Suprapubic skin (tissue), 4 donors: ENCODE data around the gene LDHB. TPM values are rescaled to one million over a fixed set of nuclear protein-coding genes. Genes with fewer than 3 reads are reported as not detected.
"Not testable (repeated sequence)": the region's sequence is repeated elsewhere in the genome, so short reads cannot be mapped to it uniquely, and the experiment has no call there.

Source experiments
- DNase-seq, 2 donors: peaks; one replicate each; pipeline ENCODE4 v3.0.0-alpha.2; 2019; ENCODE audit warnings: low spot score in 2 of 2
- H3K27ac ChIP-seq: fragments of 200-600 bp; sonication (generic); one replicate; pipeline ENCODE4 v1.5.1; 2019
- H3K27me3 ChIP-seq: fragments of 200-600 bp; sonication (generic); one replicate; pipeline ENCODE4 v1.5.1; 2019
- H3K36me3 ChIP-seq: fragments of 200-600 bp; sonication (generic); one replicate; pipeline ENCODE4 v1.5.1; 2019
- H3K4me1 ChIP-seq: fragments of 200-600 bp; sonication (generic); one replicate; pipeline ENCODE4 v1.5.1; 2019
- H3K4me3 ChIP-seq: fragments of 200-600 bp; sonication (generic); one replicate; pipeline ENCODE4 v1.5.1; 2019; ENCODE audit warnings: mild to moderate bottlenecking
- H3K9me3 ChIP-seq: fragments of 200-600 bp; sonication (generic); one replicate; pipeline ENCODE4 v1.5.1; 2019
- CTCF ChIP-seq, 2 donors: fragments of 200-600 bp in 1 of 2; fragments of 450-650 bp in 1 of 2; sonication (generic) in 1 of 2; IDR thresholded peaks; one replicate each; pipeline ENCODE4 v1.5.1; 2016 to 2019; ENCODE audit warnings: antibody characterized with exemption in 2 of 2, mild to moderate bottlenecking in 1 of 2, moderate library complexity in 1 of 2
- EP300 ChIP-seq: sonication (generic); formaldehyde crosslinking; IDR thresholded peaks from one replicate; pipeline ENCODE4 v1.6.1; 2017; ENCODE audit warnings: antibody characterized with exemption
- POLR2A ChIP-seq, 2 donors: fragments of 450-650 bp; IDR thresholded peaks; one replicate each; pipeline ENCODE4 v1.6.1; 2017; ENCODE audit warnings: antibody characterized with exemption in 2 of 2, mild to moderate bottlenecking in 2 of 2, moderate library complexity in 2 of 2
- POLR2AphosphoS5 ChIP-seq, 3 donors: sonication (generic); formaldehyde crosslinking; IDR thresholded peaks; one replicate each; pipeline ENCODE4 v1.6.1; 2017; ENCODE audit warnings: antibody characterized with exemption in 3 of 3
- WGBS: methylation state at CpG from one replicate; pipeline ENCODE4 v1.1.5; 2018; 5-methylcytosine and 5-hydroxymethylcytosine counted together
- total RNA-seq, 4 donors: library from RNA; depleted of rRNA; stranded (reverse); fragments of >200 nt; gene quantifications; one replicate each; pipeline ENCODE4 v1.1.0, GENCODE V29; 2016

Gene LDHB
- total RNA-seq, 4 donors from 2014 or later: 49.9 to 79.9 (median 71.2) TPM

GRCh38 chr12:21604245-21605101 is 53.2 kb downstream of the LDHB start, which contains the start of gene GYS2:
Gene GYS2, minus strand, starts transcription at chr12:21604847. Its CDS starts 255 bp downstream, at chr12:21604592.
- Histone ChIP-seq H3K36me3 (no peaks in the 10 kb centered on the region), H3K9me3 (no peaks in the 10 kb centered on the region), H3K4me1 (no peaks in the 10 kb centered on the region), H3K27ac (no peak within 1 kb of the TSS), H3K4me3 (no peak within 1 kb of the TSS), H3K27me3 (no peaks in the 10 kb centered on the region)
- TF ChIP-seq POLR2A (IDR thresholded peaks at IDR 0.05) (no peak), POLR2AphosphoS5 (IDR thresholded peaks at IDR 0.05) (no peak)
- no peak for DNase-seq
- 62% methylated on average over 7 of the region's 7 CpGs for WGBS

GRCh38 chr12:21602774-21603173 is 54.9 kb downstream of the LDHB start:
- no peak for DNase-seq
- TF ChIP-seq CTCF (IDR thresholded peaks at IDR 0.05) (no peak), POLR2A (IDR thresholded peaks at IDR 0.05) (no peak), POLR2AphosphoS5 (IDR thresholded peaks at IDR 0.05) (no peak)
- Histone ChIP-seq H3K9me3 (no peaks in the 10 kb centered on the region), H3K4me3 (no peak overlapping the region), H3K36me3 (no peaks in the 10 kb centered on the region), H3K4me1 (no peaks in the 10 kb centered on the region), H3K27ac (no peak overlapping the region), H3K27me3 (no peaks in the 10 kb centered on the region)
- 52% methylated on average over 2 of the region's 2 CpGs for WGBS

- Histone ChIP-seq H3K4me1 (no peaks in the 10 kb centered on the region), H3K27ac (no peak overlapping the region), H3K9me3 (no peaks in the 10 kb centered on the region), H3K4me3 (no peak overlapping the region), H3K27me3 (no peaks in the 10 kb centered on the region), H3K36me3 (no peaks in the 10 kb centered on the region)
- no peak for TF ChIP-seq POLR2AphosphoS5 (IDR thresholded peaks at IDR 0.05)
- no peak for TF ChIP-seq CTCF (IDR thresholded peaks at IDR 0.05)
- TF ChIP-seq POLR2A (IDR thresholded peaks at IDR 0.05): no peak
- TF ChIP-seq EP300: no peak
- DNase-seq: no peak
- 68% methylated on average over 5 of the region's 5 CpGs for WGBS
Measured at GRCh38 chr12:21600196-21600595, 57.4 kb downstream of the LDHB start.

GRCh38 chr12:21599143-21599999 is 58.3 kb downstream of the LDHB start:
- Histone ChIP-seq H3K36me3 (no peaks in the 10 kb centered on the region), H3K9me3 (no peaks in the 10 kb centered on the region), H3K27ac (no peak overlapping the region), H3K4me3 (no peak overlapping the region), H3K27me3 (no peaks in the 10 kb centered on the region), H3K4me1 (no peaks in the 10 kb centered on the region)
- TF ChIP-seq CTCF (IDR thresholded peaks at IDR 0.05): no peak
- TF ChIP-seq EP300: no peak
- TF ChIP-seq POLR2AphosphoS5 (IDR thresholded peaks at IDR 0.05): no peak
- no peak for TF ChIP-seq POLR2A (IDR thresholded peaks at IDR 0.05)
- DNase-seq: no peak
- 88% methylated on average over 3 of the region's 3 CpGs for WGBS

- WGBS: 92% methylated on average over 4 of the region's 4 CpGs
- no peak for TF ChIP-seq POLR2AphosphoS5 (IDR thresholded peaks at IDR 0.05)
- Histone ChIP-seq H3K4me3 (no peak overlapping the region), H3K9me3 (no peaks in the 10 kb centered on the region), H3K27ac (no peak overlapping the region), H3K36me3 (no peaks in the 10 kb centered on the region), H3K27me3 (no peaks in the 10 kb centered on the region), H3K4me1 (no peaks in the 10 kb centered on the region)
- DNase-seq: no peak
Measured at GRCh38 chr12:21598651-21599050, 59.0 kb downstream of the LDHB start.

GRCh38 chr12:21595356-21595755 is 62.3 kb downstream of the LDHB start:
- H3K27me3 ChIP-seq, H3K4me3 ChIP-seq, H3K4me1 ChIP-seq, H3K9me3 ChIP-seq, H3K27ac ChIP-seq, DNase-seq, H3K36me3 ChIP-seq: not testable (repeated sequence)
